Muscle layer of colon (tissue), 2 donors: Measurements from ENCODE around the gene ACR.

Experiments
- H3K27ac ChIP-seq: one replicate; pipeline ENCODE4 v1.7.0; 2013; ENCODE audit warnings: low read depth, mild to moderate bottlenecking, low read length, moderate library complexity
- H3K27me3 ChIP-seq, 2 donors: one replicate each; pipeline ENCODE4 v1.7.0; 2013; ENCODE audit warnings: low read length in 2 of 2, mild to moderate bottlenecking in 2 of 2; ENCODE audit not compliant: insufficient read depth in 2 of 2, control insufficient read depth in 1 of 2
- H3K36me3 ChIP-seq: one replicate; pipeline ENCODE4 v1.7.0; 2013; ENCODE audit warnings: mild to moderate bottlenecking, low read length; ENCODE audit not compliant: insufficient read depth
- H3K4me1 ChIP-seq: one replicate; pipeline ENCODE4 v1.7.0; 2013; ENCODE audit warnings: mild to moderate bottlenecking, low read length; ENCODE audit not compliant: insufficient read depth
- H3K4me3 ChIP-seq, 2 donors: one replicate each; pipeline ENCODE4 v1.7.0; 2013; ENCODE audit warnings: low read length in 2 of 2, low read depth in 1 of 2, mild to moderate bottlenecking in 1 of 2, moderate library complexity in 1 of 2
- H3K9ac ChIP-seq: one replicate; pipeline ENCODE4 v1.7.0; 2013; ENCODE audit warnings: low read length
- H3K9me3 ChIP-seq: one replicate; pipeline ENCODE4 v1.7.0; 2013; ENCODE audit warnings: mild to moderate bottlenecking, low read length
- donor health status: abdominal sarcoma.
- donor health status: Adenocarcinoma of cecum.

ACR gene

DNA sequence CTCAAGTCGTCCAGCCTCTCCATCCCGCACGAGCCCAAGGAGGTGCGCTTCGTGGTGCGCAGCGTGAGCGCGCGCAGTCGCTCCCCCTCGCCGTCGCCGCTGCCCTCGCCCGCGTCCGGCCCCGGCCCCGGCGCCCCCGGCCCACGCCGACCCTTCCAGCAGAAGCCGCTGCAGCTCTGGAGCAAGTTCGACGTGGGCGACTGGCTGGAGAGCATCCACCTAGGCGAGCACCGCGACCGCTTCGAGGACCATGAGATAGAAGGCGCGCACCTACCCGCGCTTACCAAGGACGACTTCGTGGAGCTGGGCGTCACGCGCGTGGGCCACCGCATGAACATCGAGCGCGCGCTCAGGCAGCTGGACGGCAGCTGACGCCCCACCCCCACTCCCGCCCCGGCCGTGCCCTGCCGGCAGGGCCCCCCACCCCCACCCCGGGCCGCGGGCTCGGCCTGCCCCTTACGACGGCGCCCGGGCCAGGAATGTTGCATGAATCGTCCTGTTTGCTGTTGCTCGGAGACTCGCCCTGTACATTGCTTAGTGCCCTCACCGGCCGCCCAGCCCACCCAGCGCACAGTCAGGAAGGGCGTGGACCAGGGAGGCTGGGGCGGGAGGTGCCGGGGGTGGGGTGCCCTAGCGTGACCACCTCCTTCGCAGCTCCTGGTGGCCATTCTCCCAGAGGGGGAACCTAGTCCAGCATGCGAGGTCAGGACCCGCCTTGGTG is 6.9 kb upstream of the ACR start:
- H3K27me3 ChIP-seq, result peaks cover 0 to 16% of the 10 kb centered on the region in 2 donors
- no peak overlapping the region for H3K4me3 ChIP-seq
- H3K4me1 ChIP-seq, result peaks cover 8% of the 10 kb centered on the region
- H3K27ac ChIP-seq, result no peak overlapping the region
- H3K9me3 ChIP-seq, result no peaks in the 10 kb centered on the region
- no peak overlapping the region for H3K9ac ChIP-seq
- peaks cover 6% of the 10 kb centered on the region for H3K36me3 ChIP-seq

DNA sequence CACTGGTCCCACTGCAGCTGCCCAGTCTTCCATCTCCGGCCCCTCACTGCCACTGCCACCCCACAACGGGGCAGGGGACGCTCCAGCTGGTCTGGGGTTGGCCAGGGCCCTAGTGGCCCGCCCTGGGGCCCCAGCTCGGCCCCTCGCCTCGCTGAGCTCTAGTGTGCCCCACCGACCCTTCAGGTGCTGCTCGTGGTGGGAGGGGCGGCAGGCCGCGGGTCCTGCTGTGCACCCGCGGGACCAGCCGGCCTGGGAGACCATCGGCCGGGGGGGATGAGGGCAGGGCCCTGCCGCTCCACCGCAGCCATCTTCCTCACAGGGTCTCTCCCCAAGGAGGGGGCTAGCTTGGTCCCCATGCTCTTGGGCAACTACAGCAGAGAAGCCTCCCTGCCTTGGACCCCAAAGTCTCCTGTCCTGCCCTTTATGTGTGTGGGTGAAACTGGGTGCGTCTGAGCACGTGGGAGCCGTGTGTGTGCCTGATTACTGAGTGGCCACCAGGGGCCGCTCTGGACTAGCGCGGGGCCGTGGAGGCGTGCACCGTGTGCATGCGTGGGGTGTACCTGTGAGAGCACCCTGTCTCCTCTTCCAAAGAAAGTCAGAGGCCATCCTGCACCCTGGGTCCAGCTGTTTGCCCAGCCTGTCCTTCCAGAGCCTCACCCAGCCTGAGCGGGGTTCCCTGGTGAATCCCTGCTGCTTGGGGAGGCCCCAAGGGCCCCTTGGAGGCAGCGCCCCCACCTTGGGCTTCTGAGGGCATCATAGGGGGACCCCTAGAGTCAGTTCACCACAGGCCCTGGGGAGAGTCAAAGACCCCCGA is 6.0 kb upstream of the ACR start:
- Histone ChIP-seq H3K27me3 (peaks cover 0 to 16% of the 10 kb centered on the region in 2 donors), H3K4me3 (no peak overlapping the region), H3K36me3 (no peaks in the 10 kb centered on the region), H3K27ac (no peak overlapping the region), H3K4me1 (peaks cover 8% of the 10 kb centered on the region), H3K9me3 (no peaks in the 10 kb centered on the region), H3K9ac (no peak overlapping the region)

GRCh38 chr22:50732681-50733080 is 5.3 kb upstream of the ACR start:
- Histone ChIP-seq H3K27ac (no peak overlapping the region), H3K4me3 (no peak overlapping the region), H3K4me1 (peaks cover 8% of the 10 kb centered on the region), H3K27me3 (peaks cover 0 to 16% of the 10 kb centered on the region in 2 donors), H3K9me3 (no peaks in the 10 kb centered on the region), H3K9ac (no peak overlapping the region), H3K36me3 (no peaks in the 10 kb centered on the region)

DNA sequence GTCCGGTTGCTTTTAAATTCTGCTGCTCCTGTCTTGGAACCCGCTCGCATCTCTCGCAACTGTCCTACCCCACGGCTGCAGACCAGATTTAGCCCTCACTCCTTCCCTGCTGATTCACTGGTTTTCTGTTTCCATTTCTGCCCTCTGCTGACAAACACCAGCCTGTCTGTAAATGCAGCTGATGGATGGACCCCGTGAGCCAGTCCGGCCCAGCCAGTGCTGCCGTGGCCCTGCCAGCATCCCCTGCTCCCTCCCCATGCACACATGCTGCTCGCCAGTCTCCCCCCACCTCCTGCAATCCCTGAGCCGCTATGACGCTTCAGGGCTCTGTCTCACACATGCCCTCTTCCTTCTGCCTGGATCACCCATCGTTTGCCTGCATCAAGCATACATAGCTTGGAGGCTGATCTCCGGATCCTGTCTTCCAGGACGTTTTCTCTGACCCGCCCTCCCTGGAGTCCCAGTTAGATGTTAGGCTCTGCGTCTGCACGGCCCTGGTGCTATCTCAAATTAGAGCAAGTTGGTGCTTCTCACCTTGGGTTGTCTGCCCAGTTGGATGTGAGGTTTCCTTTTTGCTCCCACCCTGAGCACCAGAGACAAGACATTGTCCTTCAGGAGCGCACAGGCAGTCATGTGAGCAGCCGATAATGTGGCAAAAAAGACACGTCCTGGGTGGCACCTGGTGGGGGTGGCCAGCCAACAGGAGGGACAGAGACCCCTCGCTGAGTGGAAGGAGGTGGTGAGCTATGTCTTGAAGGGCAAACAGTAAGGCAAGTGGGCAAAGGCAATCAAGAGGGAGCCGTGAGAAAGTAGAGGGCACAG is 4.3 kb upstream of the ACR start:
- Histone ChIP-seq H3K27me3 (peaks cover 0 to 16% of the 10 kb centered on the region in 2 donors), H3K27ac (no peak overlapping the region)

GRCh38 chr22:50734343-50734771 is 3.6 kb upstream of the ACR start:
- Histone ChIP-seq H3K27me3 (peaks cover 0 to 19% of the 10 kb centered on the region in 2 donors), H3K9ac (no peak overlapping the region), H3K27ac (no peak overlapping the region)

More for the DNA sequence above, 4.3 kb upstream of the ACR start:
- Histone ChIP-seq H3K4me3 (no peak overlapping the region), H3K9me3 (no peaks in the 10 kb centered on the region), H3K4me1 (peaks cover 8% of the 10 kb centered on the region), H3K36me3 (no peaks in the 10 kb centered on the region), H3K9ac (no peak overlapping the region)

GRCh38 chr22:50734986-50735738 is 2.8 kb upstream of the ACR start:
- Histone ChIP-seq H3K27me3 (peaks cover 0 to 21% of the 10 kb centered on the region in 2 donors), H3K9ac (no peak overlapping the region), H3K4me3 (no peak overlapping the region), H3K4me1 (peaks cover 8% of the 10 kb centered on the region), H3K27ac (no peak overlapping the region), H3K36me3 (no peaks in the 10 kb centered on the region), H3K9me3 (no peaks in the 10 kb centered on the region)

More at GRCh38 chr22:50734343-50734771, 3.6 kb upstream of the ACR start:
- H3K4me1 ChIP-seq, result peaks cover 8% of the 10 kb centered on the region
- no peaks in the 10 kb centered on the region for H3K36me3 ChIP-seq
- H3K9me3 ChIP-seq, result no peaks in the 10 kb centered on the region
- no peak overlapping the region for H3K4me3 ChIP-seq

- H3K36me3 ChIP-seq, result no peaks in the 10 kb centered on the region
- no peak overlapping the region for H3K4me3 ChIP-seq
- peaks cover 8% of the 10 kb centered on the region for H3K4me1 ChIP-seq
- no peaks in the 10 kb centered on the region for H3K9me3 ChIP-seq
- no peak overlapping the region for H3K27ac ChIP-seq
- H3K9ac ChIP-seq, result no peak overlapping the region
- H3K27me3 ChIP-seq, result peaks cover 0 to 16% of the 10 kb centered on the region in 2 donors
Measured at GRCh38 chr22:50735739-50736030, 2.3 kb upstream of the ACR start.

DNA sequence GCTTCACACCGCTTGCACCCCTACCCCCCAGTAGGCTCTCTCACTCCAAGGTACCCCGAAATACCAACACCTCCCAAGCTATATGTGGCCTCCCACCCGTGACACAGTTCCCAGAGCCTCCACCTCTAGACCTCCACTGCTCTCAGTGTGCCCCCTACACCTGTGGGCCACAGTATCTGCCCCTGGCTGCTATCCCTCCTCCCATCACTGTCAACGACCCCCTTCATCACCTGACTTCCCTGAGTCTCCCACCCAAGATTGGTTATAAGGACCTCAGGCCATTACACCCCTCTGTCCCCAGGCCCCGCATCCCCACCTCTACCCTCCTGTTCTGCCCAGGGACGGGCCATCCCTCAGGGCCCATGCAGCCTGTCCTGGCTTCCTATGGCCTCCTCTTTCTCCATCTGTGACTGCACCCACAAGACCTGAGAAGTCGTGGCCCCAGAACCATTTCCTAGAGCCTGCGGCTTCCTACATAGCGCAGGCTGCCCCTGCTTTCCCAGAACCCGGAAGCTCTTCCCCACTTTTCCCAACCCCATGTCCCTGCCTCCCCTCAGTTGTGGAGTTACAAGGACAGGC is 734 bp downstream of the ACR start:
- no peak overlapping the region for H3K9ac ChIP-seq
- no peaks in the 10 kb centered on the region for H3K4me1 ChIP-seq
- no peaks in the 10 kb centered on the region for H3K9me3 ChIP-seq
- no peaks in the 10 kb centered on the region for H3K36me3 ChIP-seq
- H3K27me3 ChIP-seq, result peaks cover 0 to 6% of the 10 kb centered on the region in 2 donors
- H3K4me3 ChIP-seq, result no peak overlapping the region
- H3K27ac ChIP-seq, result no peak overlapping the region

DNA sequence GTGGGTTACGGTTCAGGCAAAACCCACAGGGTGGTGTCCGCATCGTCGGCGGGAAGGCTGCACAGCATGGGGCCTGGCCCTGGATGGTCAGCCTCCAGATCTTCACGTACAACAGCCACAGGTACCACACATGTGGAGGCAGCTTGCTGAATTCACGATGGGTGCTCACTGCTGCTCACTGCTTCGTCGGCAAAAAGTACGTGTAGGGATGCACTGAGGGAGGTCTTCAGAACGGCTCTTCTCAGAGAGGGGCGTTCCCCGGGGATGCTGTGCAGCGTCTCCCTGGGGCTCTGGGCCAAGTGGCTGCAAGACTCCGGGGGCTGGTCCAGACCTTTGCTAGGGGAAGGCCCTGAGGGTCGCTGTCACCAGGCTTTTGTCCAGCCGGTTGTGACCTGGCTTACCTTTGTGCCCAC is 1.3 kb downstream of the ACR start:
- H3K9me3 ChIP-seq, result no peaks in the 10 kb centered on the region
- no peak overlapping the region for H3K9ac ChIP-seq
- H3K27ac ChIP-seq, result no peak overlapping the region
- H3K4me3 ChIP-seq, result no peak overlapping the region
- H3K27me3 ChIP-seq, result peaks cover 0 to 6% of the 10 kb centered on the region in 2 donors
- no peaks in the 10 kb centered on the region for H3K36me3 ChIP-seq
- no peaks in the 10 kb centered on the region for H3K4me1 ChIP-seq

- H3K4me1 ChIP-seq, result no peaks in the 10 kb centered on the region
- H3K9ac ChIP-seq, result no peak overlapping the region
- H3K27ac ChIP-seq, result no peak overlapping the region
Measured at GRCh38 chr22:50739894-50740293, 1.9 kb downstream of the ACR start.

More at GRCh38 chr22:50739894-50740293, 1.9 kb downstream of the ACR start:
- Histone ChIP-seq H3K4me3 (no peak overlapping the region), H3K9me3 (no peaks in the 10 kb centered on the region), H3K36me3 (no peaks in the 10 kb centered on the region), H3K27me3 (peaks cover 0 to 6% of the 10 kb centered on the region in 2 donors)
